HG03108 (cell line): ENCODE results near the gene GOT1.

Source experiments
- ATAC-seq: cut with Tn5 transposase; IDR thresholded peaks from one replicate; pipeline ENCODE4 v1.9.1; 2021; ENCODE audit warnings: moderate library complexity; ENCODE audit not compliant: unreplicated experiment

GOT1 gene

GRCh38 chr10:99396471-99396870 is 34.0 kb downstream of the GOT1 start:
- ATAC-seq, result no peak

GRCh38 chr10:99395750-99396445 is 34.5 kb downstream of the GOT1 start:
- ATAC-seq, result no peak

- no peak for ATAC-seq
Measured at GRCh38 chr10:99394761-99395386, 35.5 kb downstream of the GOT1 start.

GRCh38 chr10:99394256-99394655 is 36.2 kb downstream of the GOT1 start:
- no peak for ATAC-seq

- ATAC-seq, result no peak
Measured at GRCh38 chr10:99393683-99394082, 36.7 kb downstream of the GOT1 start.

- no peak for ATAC-seq
Measured at GRCh38 chr10:99393036-99393435, 37.4 kb downstream of the GOT1 start.

- no peak for ATAC-seq
Measured at GRCh38 chr10:99391346-99391745, 39.1 kb downstream of the GOT1 start.

- no peak for ATAC-seq
Measured at GRCh38 chr10:99389729-99390480, 40.5 kb downstream of the GOT1 start.

- no peak for ATAC-seq
Measured at GRCh38 chr10:99387541-99387940, 42.9 kb downstream of the GOT1 start.

- no peak for ATAC-seq
Measured at GRCh38 chr10:99387071-99387470, 43.4 kb downstream of the GOT1 start.

GRCh38 chr10:99382176-99382575 is 48.2 kb downstream of the GOT1 start:
- no peak for ATAC-seq

GRCh38 chr10:99375426-99375825 is 55.0 kb downstream of the GOT1 start:
- no peak for ATAC-seq

- ATAC-seq, result no peak
Measured at GRCh38 chr10:99374972-99375371, 55.5 kb downstream of the GOT1 start.

GRCh38 chr10:99374526-99374925 is 55.9 kb downstream of the GOT1 start:
- ATAC-seq, result no peak

- ATAC-seq, result no peak
Measured at GRCh38 chr10:99372546-99373271, 57.7 kb downstream of the GOT1 start.

GRCh38 chr10:99370993-99371392 is 59.4 kb downstream of the GOT1 start:
- ATAC-seq, result peak; percentile 90

- ATAC-seq, result no peak
Measured at GRCh38 chr10:99369551-99369950, 60.9 kb downstream of the GOT1 start.

- no peak for ATAC-seq
Measured at GRCh38 chr10:99369126-99369525, 61.3 kb downstream of the GOT1 start.

- no peak for ATAC-seq
Measured at GRCh38 chr10:99368646-99369045, 61.8 kb downstream of the GOT1 start.

- no peak for ATAC-seq
Measured at GRCh38 chr10:99366666-99367065, 63.8 kb downstream of the GOT1 start.

- ATAC-seq, result no peak
Measured at GRCh38 chr10:99365736-99366135, 64.7 kb downstream of the GOT1 start.
